ENCODE data around the gene ACTL8.

DNA sequence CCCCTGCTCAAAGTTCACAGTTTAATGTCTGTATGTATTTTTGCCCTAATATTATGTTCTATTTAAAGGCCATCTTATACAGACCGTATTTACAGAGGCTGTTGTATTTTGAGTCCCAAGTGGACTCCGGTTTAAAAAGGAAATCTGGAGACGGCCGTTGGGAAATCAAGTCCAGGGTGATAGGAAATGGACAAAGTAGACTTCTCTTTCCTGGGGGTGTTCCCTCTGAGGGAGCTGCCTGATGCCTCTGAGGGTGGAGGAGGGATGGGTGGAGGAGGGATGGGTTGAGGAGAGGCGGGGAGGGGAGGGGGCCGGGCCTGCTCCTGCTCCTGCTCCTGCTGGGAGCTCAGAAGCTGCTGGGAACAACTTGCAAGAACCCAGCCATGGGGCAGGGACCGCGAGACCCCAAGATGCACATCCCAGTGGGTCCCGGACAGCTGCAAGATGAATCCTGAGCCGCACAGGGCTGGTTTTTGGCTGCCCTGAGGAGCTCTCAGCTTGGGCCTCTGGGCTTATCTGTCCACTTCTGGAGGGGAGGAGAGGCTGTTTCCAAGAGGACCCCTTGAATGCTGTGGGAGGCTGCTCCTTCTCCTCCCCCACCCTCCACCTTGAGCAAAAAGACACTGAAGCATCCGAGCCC, 12.0 kb upstream of the ACTL8 start:
- TF ChIP-seq, protein P1, sequence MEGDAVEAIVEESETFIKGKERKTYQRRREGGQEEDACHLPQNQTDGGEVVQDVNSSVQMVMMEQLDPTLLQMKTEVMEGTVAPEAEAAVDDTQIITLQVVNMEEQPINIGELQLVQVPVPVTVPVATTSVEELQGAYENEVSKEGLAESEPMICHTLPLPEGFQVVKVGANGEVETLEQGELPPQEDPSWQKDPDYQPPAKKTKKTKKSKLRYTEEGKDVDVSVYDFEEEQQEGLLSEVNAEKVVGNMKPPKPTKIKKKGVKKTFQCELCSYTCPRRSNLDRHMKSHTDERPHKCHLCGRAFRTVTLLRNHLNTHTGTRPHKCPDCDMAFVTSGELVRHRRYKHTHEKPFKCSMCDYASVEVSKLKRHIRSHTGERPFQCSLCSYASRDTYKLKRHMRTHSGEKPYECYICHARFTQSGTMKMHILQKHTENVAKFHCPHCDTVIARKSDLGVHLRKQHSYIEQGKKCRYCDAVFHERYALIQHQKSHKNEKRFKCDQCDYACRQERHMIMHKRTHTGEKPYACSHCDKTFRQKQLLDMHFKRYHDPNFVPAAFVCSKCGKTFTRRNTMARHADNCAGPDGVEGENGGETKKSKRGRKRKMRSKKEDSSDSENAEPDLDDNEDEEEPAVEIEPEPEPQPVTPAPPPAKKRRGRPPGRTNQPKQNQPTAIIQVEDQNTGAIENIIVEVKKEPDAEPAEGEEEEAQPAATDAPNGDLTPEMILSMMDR (IDR thresholded peaks at IDR 0.05 in 8 of 11, conservative IDR thresholded peaks at IDR 0.05 in 3 of 11) = no peak
- no peak for TF ChIP-seq POLR2AphosphoS5 (IDR thresholded peaks at IDR 0.05)
- no peak for TF ChIP-seq POLR2A (IDR thresholded peaks at IDR 0.05)
